ENCODE results near the gene HNRNPUL2.
"Not testable (repeated sequence)": the region's sequence is repeated elsewhere in the genome, so short reads cannot be mapped to it uniquely, and the experiment has no call there.

Gene HNRNPUL2

DNA sequence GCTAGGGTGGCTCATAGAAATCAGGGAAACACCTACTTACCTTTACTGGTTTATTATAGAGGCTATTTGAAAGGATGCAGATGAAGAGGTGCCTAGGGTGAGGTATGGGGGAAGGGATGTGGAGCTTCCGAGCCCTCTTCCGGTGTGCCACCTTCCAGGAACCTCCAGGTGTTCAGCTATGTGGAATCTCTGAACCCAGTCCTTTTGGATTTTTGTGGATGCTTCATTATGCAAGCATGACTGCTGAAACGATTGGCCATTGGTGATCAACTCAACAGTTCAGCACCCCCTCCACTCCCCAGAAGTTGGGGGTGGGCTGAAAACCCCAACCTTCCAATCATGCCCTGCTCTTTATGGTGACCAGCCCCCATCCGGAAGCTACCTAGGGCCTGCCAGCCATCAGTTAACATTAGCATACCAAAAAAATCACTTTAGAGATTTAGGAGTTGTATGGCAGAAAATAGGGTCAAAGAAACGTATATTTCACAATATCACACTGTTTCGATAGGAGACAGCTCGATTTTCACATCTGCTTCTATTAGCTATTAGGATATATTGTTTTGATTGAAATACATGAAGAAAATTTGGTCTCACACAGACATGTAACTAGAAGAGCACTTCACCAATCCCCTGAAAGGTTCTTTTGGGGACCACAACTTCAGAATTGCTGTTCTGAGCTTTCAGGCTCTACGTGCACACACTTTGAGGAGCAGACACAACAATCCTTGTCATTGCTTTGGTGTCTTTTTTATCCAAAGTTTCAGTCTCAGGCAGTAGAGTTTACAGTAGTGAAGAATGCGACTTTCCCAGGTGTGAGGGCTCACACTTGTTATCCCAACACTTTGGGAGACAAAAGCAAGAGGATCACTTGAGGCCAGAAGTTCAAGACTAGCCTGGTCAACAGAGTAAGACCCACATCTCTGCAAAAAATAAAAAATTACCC, 30.9 kb upstream of the HNRNPUL2 start:
- no peak for DNase-seq (ENCODE audit: low read depth)
- TF ChIP-seq, protein P1, sequence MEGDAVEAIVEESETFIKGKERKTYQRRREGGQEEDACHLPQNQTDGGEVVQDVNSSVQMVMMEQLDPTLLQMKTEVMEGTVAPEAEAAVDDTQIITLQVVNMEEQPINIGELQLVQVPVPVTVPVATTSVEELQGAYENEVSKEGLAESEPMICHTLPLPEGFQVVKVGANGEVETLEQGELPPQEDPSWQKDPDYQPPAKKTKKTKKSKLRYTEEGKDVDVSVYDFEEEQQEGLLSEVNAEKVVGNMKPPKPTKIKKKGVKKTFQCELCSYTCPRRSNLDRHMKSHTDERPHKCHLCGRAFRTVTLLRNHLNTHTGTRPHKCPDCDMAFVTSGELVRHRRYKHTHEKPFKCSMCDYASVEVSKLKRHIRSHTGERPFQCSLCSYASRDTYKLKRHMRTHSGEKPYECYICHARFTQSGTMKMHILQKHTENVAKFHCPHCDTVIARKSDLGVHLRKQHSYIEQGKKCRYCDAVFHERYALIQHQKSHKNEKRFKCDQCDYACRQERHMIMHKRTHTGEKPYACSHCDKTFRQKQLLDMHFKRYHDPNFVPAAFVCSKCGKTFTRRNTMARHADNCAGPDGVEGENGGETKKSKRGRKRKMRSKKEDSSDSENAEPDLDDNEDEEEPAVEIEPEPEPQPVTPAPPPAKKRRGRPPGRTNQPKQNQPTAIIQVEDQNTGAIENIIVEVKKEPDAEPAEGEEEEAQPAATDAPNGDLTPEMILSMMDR (IDR thresholded peaks at IDR 0.05; ENCODE audit: insufficient read depth, low read depth, low read length, missing control alignments): no peak
- H3K4me3 ChIP-seq (ENCODE audit: low read depth, low read length): no peak overlapping the region

DNA sequence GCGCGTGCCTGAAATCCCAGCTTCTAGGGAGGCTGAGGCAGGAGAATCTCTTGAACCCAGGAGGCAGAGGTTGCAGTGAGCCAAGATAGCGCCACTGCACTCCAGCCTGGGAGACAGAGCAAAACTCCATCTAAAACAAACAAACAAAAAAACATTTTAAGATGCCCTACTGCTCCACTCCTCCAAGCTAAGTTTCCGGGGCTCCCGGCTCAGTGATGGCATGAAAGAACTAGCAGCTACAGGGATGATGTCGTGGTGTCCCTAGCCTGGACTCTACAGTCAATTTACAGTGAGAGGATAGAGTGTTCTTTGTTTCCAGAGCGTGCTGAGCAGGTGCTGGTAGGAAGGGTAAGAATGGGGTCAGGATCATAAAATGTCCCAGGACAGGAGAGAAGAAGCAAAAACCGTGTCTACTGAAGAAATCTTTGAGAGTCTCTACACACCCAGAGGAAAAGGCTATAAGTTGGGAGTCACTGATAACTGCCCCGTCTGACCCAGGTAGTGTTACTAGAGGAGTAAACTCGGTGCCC, 27.9 kb upstream of the HNRNPUL2 start:
- no peak for DNase-seq (ENCODE audit: low read depth)
- TF ChIP-seq, protein P1 (IDR thresholded peaks at IDR 0.05; ENCODE audit: insufficient read depth, low read depth, low read length, missing control alignments): no peak
- no peak overlapping the region for H3K4me3 ChIP-seq (ENCODE audit: low read depth, low read length)

DNA sequence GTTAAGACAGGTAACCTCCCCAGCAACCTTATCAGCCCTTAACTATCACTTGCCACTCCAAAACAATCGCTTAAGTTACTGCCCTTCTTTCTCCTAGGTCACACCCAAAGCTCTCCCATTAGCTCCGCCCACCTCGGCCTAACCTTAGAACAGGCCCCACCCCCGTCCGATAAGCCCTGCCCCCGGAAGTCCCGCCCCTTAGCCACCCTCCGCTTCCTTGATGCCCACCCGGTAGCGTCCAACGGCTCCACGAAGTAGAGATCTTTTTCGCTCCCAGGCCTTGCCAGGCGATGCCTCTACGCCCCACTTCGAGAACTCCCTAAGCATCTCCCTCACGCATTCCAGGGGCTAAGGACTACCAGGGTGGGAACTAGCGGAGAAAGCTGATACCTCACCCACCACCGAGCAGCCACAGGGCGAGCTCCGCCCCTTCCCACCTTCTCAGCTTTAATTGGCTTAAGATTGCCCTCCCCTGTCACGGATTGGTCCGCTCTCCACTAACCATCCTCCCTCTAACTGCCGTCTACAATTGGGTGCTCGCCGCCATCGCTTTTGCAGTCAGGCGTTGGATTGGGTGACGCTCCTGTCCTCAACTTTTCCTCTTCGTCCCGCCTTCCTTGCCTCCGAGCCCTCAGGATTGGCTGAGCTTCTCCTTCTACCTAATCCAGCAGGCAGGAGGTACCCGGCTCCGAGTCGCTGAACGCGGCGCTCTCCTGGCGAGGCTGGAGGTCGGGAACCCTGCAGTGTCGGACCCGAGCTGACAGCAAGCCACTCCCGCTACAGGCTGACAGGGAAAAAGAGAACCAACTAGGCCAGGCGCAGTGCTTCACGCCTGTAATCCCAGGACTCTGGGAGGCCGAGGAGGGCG, 26.7 kb upstream of the HNRNPUL2 start, which contains the start of gene ZBTB3:
ZBTB3 (minus strand) TSS at position 425 of the 868 bp plus-strand sequence. CDS start 496 bp downstream, outside the sequence.
- H3K4me3 ChIP-seq (ENCODE audit: low read depth, low read length): peak within 1 kb of the TSS; percentile 61
- DNase-seq (ENCODE audit: low read depth): peak; percentile 100
- TF ChIP-seq, protein P1 (IDR thresholded peaks at IDR 0.05; ENCODE audit: insufficient read depth, low read depth, low read length, missing control alignments): no peak

GRCh38 chr11:62752994-62753735, 25.9 kb upstream of the HNRNPUL2 start:
- TF ChIP-seq, protein P1 (IDR thresholded peaks at IDR 0.05; ENCODE audit: insufficient read depth, low read depth, low read length, missing control alignments): no peak
- peak overlapping the region; percentile 61 for H3K4me3 ChIP-seq (ENCODE audit: low read depth, low read length)
- no peak for DNase-seq (ENCODE audit: low read depth)

- TF ChIP-seq, protein P1 (IDR thresholded peaks at IDR 0.05; ENCODE audit: insufficient read depth, low read depth, low read length, missing control alignments): no peak
- H3K4me3 ChIP-seq (ENCODE audit: low read depth, low read length): no peak overlapping the region
- no peak for DNase-seq (ENCODE audit: low read depth)
Observed at GRCh38 chr11:62752177-62752785, 25.0 kb upstream of the HNRNPUL2 start.

DNA sequence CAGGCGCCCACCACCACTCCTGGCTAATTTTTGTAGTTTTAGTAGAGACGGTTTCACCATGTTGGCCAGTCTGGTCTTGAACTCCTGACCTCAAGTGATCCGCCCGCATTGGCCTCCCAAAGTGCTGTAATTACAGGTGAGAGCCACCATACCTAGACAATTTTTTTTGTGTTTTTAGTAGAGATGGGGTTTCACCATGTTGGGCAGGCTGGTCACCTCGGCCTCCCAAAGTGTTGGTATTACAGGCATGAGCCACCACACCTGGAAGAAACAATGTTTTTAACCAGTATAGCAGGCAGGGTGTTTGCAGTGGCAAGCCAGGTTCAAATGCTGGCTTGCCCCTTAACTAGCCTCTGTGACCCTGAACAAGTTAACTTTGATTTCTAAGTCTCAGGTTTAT, 22.7 kb upstream of the HNRNPUL2 start:
- DNase-seq (ENCODE audit: low read depth): not testable (repeated sequence)

More for the DNA sequence above, 22.7 kb upstream of the HNRNPUL2 start:
- H3K4me3 ChIP-seq (ENCODE audit: low read depth, low read length): not testable (repeated sequence)

All from GM12865 (cell line).